ENCODE measurements around the gene TUBGCP2. TPM values are rescaled to one million over a fixed set of nuclear protein-coding genes. Genes with fewer than 3 reads are reported as not detected.

TUBGCP2 gene
- total RNA-seq, 6 experiments from 2014 or later, result 72.5 to 80.8 (median 77.7) TPM

DNA sequence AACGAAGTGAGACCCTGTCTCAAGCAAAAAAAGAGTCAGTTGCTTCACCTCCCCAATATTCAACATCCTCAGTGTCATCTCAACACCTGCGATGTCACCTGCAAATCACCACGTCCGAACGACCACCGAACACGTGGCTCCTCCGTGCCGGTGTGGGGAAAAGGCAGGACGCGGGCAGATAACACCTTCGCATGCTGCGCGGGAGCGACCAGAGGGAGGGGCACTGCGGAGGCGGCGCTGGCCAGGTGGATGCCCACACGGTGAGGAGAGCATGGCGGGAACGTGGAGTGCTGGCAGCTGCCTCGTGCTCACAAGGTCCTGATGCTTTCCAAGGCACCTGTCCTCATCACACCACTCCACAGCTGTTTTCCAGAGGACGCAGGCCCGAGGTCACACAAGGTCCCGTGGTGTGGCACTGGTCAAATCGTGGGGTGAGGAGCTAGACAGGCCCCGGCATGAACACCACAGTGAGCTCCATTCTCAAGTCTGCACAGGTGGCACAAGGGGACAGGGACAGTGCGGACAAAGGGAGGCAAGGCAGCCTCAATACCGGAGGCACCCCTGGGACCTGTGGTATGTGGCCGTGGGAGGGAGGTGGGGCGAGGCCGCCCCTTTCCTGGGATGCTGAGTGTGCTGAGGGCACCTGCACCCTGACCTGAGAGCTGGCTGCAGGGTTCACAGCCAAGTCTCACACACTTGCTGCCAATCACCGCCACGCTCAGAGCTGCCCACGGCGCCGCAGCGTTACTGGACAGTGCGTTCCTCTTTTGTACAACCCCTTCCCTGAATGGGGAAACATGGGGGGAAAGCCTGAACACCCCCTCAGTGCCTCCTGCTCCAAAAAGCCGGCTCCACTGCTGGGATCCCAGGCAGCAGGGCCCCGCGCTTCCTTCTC, 13.0 kb downstream of the TUBGCP2 start:
- no peak overlapping the region for H3K4me3 Mint-ChIP-seq
- peaks cover 26% of the 10 kb centered on the region for H3K4me1 Mint-ChIP-seq (ENCODE audit: low read depth)
- no peak overlapping the region for H3K27ac Mint-ChIP-seq
- TF ChIP-seq, protein P1, sequence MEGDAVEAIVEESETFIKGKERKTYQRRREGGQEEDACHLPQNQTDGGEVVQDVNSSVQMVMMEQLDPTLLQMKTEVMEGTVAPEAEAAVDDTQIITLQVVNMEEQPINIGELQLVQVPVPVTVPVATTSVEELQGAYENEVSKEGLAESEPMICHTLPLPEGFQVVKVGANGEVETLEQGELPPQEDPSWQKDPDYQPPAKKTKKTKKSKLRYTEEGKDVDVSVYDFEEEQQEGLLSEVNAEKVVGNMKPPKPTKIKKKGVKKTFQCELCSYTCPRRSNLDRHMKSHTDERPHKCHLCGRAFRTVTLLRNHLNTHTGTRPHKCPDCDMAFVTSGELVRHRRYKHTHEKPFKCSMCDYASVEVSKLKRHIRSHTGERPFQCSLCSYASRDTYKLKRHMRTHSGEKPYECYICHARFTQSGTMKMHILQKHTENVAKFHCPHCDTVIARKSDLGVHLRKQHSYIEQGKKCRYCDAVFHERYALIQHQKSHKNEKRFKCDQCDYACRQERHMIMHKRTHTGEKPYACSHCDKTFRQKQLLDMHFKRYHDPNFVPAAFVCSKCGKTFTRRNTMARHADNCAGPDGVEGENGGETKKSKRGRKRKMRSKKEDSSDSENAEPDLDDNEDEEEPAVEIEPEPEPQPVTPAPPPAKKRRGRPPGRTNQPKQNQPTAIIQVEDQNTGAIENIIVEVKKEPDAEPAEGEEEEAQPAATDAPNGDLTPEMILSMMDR (IDR thresholded peaks at IDR 0.05), result no peak
- no peaks in the 10 kb centered on the region for H3K9me3 Mint-ChIP-seq
- no peaks in the 10 kb centered on the region for H3K27me3 Mint-ChIP-seq (ENCODE audit: insufficient read depth)
- no peak for DNase-seq
- H3K36me3 Mint-ChIP-seq (ENCODE audit: low read depth), result peaks cover 50% of the 10 kb centered on the region

DNA sequence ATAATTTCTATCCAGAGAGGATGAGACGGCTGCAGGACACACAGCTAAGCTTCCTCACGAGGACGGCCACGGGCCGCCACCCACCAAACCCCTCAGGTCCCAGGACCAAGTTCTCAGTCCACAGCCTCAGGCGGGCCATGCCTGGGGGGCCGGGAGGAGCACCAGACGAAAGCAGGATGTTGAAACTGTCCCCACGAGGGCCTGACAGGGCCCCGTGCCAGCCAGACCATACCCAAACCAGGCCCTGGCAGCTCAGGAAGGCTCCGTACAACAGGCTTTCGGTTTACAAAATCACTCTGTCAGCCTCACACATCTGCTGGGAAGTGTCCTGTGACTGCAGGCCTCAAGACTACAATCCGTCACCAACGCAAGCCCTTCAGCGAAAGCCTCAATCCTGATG, 14.5 kb downstream of the TUBGCP2 start:
- Mint-ChIP-seq H3K27ac (peak overlapping the region; percentile 83), H3K36me3 (ENCODE audit: low read depth) (peaks cover 43% of the 10 kb centered on the region), H3K4me3 (no peak overlapping the region), H3K4me1 (ENCODE audit: low read depth) (peaks cover 26% of the 10 kb centered on the region), H3K9me3 (no peaks in the 10 kb centered on the region), H3K27me3 (ENCODE audit: insufficient read depth) (no peaks in the 10 kb centered on the region)
- DNase-seq, result no peak
- TF ChIP-seq, protein P1 (IDR thresholded peaks at IDR 0.05), result no peak

DNA sequence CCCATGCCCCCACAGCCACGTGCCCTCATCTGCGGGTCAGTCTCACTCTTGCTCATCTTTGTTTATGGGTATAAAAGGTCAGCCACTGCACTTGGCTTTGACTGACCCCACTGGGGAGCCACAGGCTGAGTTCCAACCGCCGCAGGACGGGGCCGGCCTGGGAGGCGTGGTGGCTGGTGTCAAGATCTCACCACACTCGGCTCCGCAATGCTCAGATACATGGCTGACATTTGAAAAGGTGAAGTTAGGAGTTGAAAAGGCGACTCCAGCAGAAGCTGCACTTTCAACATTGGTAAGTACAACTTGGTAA, 14.9 kb downstream of the TUBGCP2 start:
- Mint-ChIP-seq H3K36me3 (ENCODE audit: low read depth) (peaks cover 47% of the 10 kb centered on the region), H3K27me3 (ENCODE audit: insufficient read depth) (no peaks in the 10 kb centered on the region), H3K9me3 (no peaks in the 10 kb centered on the region), H3K4me3 (peak overlapping the region; percentile 58), H3K4me1 (ENCODE audit: low read depth) (peaks cover 26% of the 10 kb centered on the region), H3K27ac (peak overlapping the region; percentile 83)
- DNase-seq, result no peak
- TF ChIP-seq, protein P1 (IDR thresholded peaks at IDR 0.05), result no peak

DNA sequence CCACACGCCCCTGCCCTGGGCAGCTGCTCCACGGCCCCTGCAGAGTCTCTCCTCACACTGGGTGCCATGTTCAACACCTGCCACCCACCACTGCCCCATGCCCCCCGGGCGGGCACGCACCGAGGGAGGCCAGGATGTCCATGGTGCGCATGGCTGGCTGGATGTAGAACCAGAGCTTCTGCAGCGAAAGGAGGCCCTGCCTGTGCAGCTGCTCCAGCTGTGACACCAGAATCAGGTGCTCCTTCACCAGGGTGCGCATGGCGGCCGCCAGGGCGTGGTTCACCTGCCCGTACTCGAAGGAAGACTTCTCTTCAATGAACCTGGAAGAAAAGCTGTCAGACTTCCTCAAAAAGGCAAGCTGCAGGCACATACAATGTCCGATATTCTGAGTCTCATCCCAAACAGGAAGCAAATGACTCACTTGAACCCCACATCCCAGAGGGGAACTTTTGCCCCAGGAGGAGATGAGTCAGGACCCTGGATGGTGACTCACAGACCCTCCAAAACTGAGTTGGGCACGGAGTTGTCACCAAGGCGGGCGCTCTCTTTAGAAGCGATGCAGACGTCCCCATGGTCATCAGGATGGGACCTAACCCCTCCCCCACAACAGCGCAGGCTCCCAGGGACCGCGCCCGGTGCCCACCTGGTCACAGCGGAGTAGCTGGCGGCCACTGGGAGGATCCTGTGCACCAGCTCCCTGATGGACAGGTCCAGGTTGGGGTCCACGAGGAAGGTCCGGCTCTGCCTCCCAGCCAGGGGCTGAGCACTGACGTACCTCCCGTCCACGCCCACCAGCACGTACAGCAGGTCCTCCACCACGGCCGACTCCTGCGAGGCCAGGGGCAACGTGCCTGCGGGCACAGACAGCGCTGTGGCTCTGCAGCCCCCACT, 15.5 kb downstream of the TUBGCP2 start:
- no peaks in the 10 kb centered on the region for H3K9me3 Mint-ChIP-seq

DNA sequence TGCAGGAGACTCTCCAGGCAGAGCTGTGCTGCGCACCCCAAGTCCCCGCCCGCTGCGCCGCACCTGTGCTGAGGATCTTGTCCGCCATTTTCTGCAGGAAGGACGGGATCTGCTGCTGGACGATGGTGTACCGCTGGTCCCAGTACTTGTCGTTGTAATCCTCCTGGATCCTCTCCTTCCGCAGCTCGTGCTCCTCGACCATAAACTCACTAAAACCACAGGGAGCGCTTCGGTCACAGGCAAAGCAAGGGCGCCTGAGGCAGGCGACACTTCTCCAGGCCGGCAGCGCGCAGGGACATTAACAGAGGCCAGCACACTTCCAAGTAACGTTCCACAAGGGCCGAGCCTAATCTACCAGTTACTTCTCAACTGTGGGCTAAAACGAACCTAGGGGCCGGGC, 18.9 kb downstream of the TUBGCP2 start:
- Mint-ChIP-seq H3K4me3 (no peak overlapping the region), H3K4me1 (ENCODE audit: low read depth) (peaks cover 24% of the 10 kb centered on the region), H3K27ac (no peak overlapping the region), H3K27me3 (ENCODE audit: insufficient read depth) (peaks cover 2% of the 10 kb centered on the region), H3K36me3 (ENCODE audit: low read depth) (peaks cover 48% of the 10 kb centered on the region), H3K9me3 (no peaks in the 10 kb centered on the region)
- DNase-seq, result no peak
- TF ChIP-seq, protein P1 (IDR thresholded peaks at IDR 0.05), result no peak

More for the DNA sequence above, 15.5 kb downstream of the TUBGCP2 start:
- Mint-ChIP-seq H3K27ac (peak overlapping the region; percentile 83), H3K36me3 (ENCODE audit: low read depth) (peaks cover 48% of the 10 kb centered on the region), H3K4me3 (peak overlapping the region; percentile 58), H3K4me1 (ENCODE audit: low read depth) (peaks cover 26% of the 10 kb centered on the region), H3K27me3 (ENCODE audit: insufficient read depth) (no peaks in the 10 kb centered on the region; the same call in 1 of the 2 replicates)
- TF ChIP-seq, protein P1 (IDR thresholded peaks at IDR 0.05), result no peak
- DNase-seq, result peak; percentile 82
